Adrenal gland (tissue), 5 donors: ENCODE measurements around the gene CCSER1.

Source experiments
- CTCF ChIP-seq, 6 experiments: fragments of 450-650 bp in 4 of 6; fragments of 200-600 bp in 2 of 6; sonication (generic) in 1 of 6; IDR thresholded peaks; 1 replicate in 5 of 6; 2 replicates in 1 of 6; pipeline versions ENCODE4 v1.5.1 to v1.8.0; 2016 to 2021; ENCODE audit warnings: antibody characterized with exemption in 6 of 6, mild to moderate bottlenecking in 2 of 6, moderate library complexity in 1 of 6
- POLR2A ChIP-seq, 2 donors: fragments of 450-650 bp; IDR thresholded peaks; one replicate each; pipeline ENCODE4 v1.6.1; 2017; ENCODE audit warnings: antibody characterized with exemption in 2 of 2, mild to moderate bottlenecking in 2 of 2, moderate library complexity in 1 of 2
- donor health status: DM: no; HTN: no; CAD: no.

GRCh38 chr4:91058345-91058744 is 931.2 kb downstream of the CCSER1 start:
- no peak for TF ChIP-seq POLR2A (IDR thresholded peaks at IDR 0.05)
- TF ChIP-seq CTCF (IDR thresholded peaks at IDR 0.05): no peak
